ENCODE results near the gene HBG2.

GRCh38 chr11:5257296-5257695 lies 2.7 kb upstream of the HBG2 start:
- TF ChIP-seq CHD2 (IDR thresholded peaks at IDR 0.05; ENCODE audit: low read length) (no peak), MAFK (IDR thresholded peaks at IDR 0.05; ENCODE audit: low read depth, low read length) (no peak), YY1 (IDR thresholded peaks at IDR 0.05; ENCODE audit: low read depth, low read length) (no peak), POLR2A (IDR thresholded peaks at IDR 0.05; ENCODE audit: control extremely low read depth in 1 of 2, low read depth in 2 of 2, low read length in 2 of 2) (no peak), TCF12 (IDR thresholded peaks at IDR 0.05; ENCODE audit: low read depth, low read length) (peak; percentile 71), JUND (IDR thresholded peaks at IDR 0.05; ENCODE audit: low read length) (no peak), CTCF (IDR thresholded peaks at IDR 0.05; ENCODE audit: control extremely low read depth in 1 of 3, insufficient read depth in 1 of 3, low read depth in 1 of 3, low read length in 3 of 3) (no peak), USF2 (IDR thresholded peaks at IDR 0.05; ENCODE audit: low read length) (no peak), PHF8 (conservative IDR thresholded peaks at IDR 0.05; ENCODE audit: low read depth, low read length) (no peak), TAF1 (IDR thresholded peaks at IDR 0.05; ENCODE audit: low read depth, low read length) (no peak), POU5F1 (IDR thresholded peaks at IDR 0.05; ENCODE audit: low read depth, low read length) (peak; percentile 76; the same call in 1 of the 2 replicates)
